Aorta (tissue), 5 donors: ENCODE measurements around the gene GALNT11. TPM values are rescaled to one million over a fixed set of nuclear protein-coding genes. Genes with fewer than 3 reads are reported as not detected.
"Not testable (repeated sequence)": the region's sequence is repeated elsewhere in the genome, so short reads cannot be mapped to it uniquely, and the experiment has no call there.

Experiments
- ATAC-seq: fragments of 200-7000 bp; cut with Tn5 transposase; one replicate; pipeline ENCODE4 v1.9.1; 2022; ENCODE audit warnings: moderate library complexity; ENCODE audit not compliant: low FRiP score
- DNase-seq, 2 donors: peaks; one replicate each; pipeline ENCODE4 v3.0.0-alpha.2; 2020
- H3K27ac ChIP-seq, 2 donors: one replicate each; pipeline ENCODE4 v1.5.1; 2013; ENCODE audit warnings: low read length in 2 of 2, mild to moderate bottlenecking in 2 of 2, moderate library complexity in 2 of 2, control low read depth in 1 of 2, inconsistent platforms in 1 of 2, low read depth in 1 of 2
- H3K27me3 ChIP-seq, 2 donors: one replicate each; pipeline ENCODE4 v1.6.1; 2013; ENCODE audit warnings: control low read depth in 1 of 2, low read length in 1 of 2, mild to moderate bottlenecking in 1 of 2, moderate library complexity in 1 of 2; ENCODE audit not compliant: insufficient read depth in 2 of 2, control insufficient read depth in 1 of 2
- H3K36me3 ChIP-seq, 2 donors: one replicate each; pipeline ENCODE4 v1.6.1; 2013; ENCODE audit warnings: control low read depth in 1 of 2, low read length in 1 of 2, mild to moderate bottlenecking in 1 of 2; ENCODE audit not compliant: insufficient read depth in 2 of 2, control insufficient read depth in 1 of 2
- H3K4me1 ChIP-seq, 2 donors: one replicate each; pipeline ENCODE4 v1.6.1; 2013; ENCODE audit warnings: low read length in 2 of 2, control low read depth in 1 of 2, mild to moderate bottlenecking in 1 of 2, moderate library complexity in 1 of 2; ENCODE audit not compliant: insufficient read depth in 2 of 2, control insufficient read depth in 1 of 2
- H3K4me3 ChIP-seq, 2 donors: one replicate each; pipeline ENCODE4 v1.5.1; 2013; ENCODE audit warnings: low read length in 2 of 2, control low read depth in 1 of 2, mild to moderate bottlenecking in 1 of 2
- H3K9me3 ChIP-seq: one replicate; pipeline ENCODE4 v1.6.1; 2013; ENCODE audit warnings: mild to moderate bottlenecking, low read length; ENCODE audit not compliant: control insufficient read depth
- WGBS, 2 donors: extraction: QIAGEN DNeasy Blood & Tissue Kit; methylation state at CpG; one replicate each; pipeline ENCODE4 v1.1.7; 2013; 5-methylcytosine and 5-hydroxymethylcytosine counted together
- intact Hi-C, 2 donors: fragments of 100-400 bp; cut with DNase I; formaldehyde crosslinking; loops; one replicate each; pipeline versions ENCODE4 v1.14.2 to v1.15.0; 2022
- polyA plus RNA-seq, 2 donors: library from polyadenylated mRNA; stranded (reverse); fragments of 200-250 nt; gene quantifications; one replicate each; pipeline ENCODE4 v1.2.3, GENCODE V29; 2013
- total RNA-seq, 2 donors: library from RNA; stranded (reverse); fragmentation: NEBNext Ultra II Directional; extraction: Animal tissue kit (Norgen Biotek cat#: 25700); gene quantifications; one replicate each; pipeline ENCODE4 v1.2.1, GENCODE V29; 2021
- donor health status: healthy with polysubstance abuse.
- donor health status: Bipolar disorder and iron deficiency.
- donor health status: DM: no; HTN: no; CAD: no.
- donor health status: DM: no; HTN: no; CAD: no.
- donor health status: DM: yes; HTN: yes; CAD: no.

GALNT11 gene
- total and polyA plus RNA-seq, 4 donors = 20.5 to 45.8 (median 24.6) TPM

DNA sequence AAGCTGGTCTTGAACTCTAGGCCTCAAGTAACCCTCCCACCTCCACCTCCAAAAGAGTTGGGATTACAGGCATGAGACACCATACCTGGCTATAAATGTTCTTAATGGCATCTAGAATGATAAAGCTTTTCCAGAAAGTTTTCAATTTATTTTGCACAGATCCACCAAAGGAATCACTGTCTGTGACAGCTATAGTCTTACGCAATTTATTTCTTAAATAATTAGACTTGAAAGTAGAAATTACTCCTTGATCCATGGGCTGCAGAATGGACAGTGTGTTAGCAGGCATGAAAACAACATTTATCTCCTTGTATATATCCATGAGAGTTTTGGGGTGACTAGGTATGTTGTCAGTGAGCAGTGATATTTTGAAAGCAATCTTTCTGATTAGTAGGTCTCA lies 33.8 kb downstream of the GALNT11 start:
- Histone ChIP-seq H3K27ac (no peak overlapping the region), H3K36me3 (no peaks in the 10 kb centered on the region), H3K4me3 (no peak overlapping the region), H3K27me3 (no peaks in the 10 kb centered on the region), H3K4me1 (peaks cover 0 to 2% of the 10 kb centered on the region in 2 donors), H3K9me3 (no peaks in the 10 kb centered on the region)
- no peak for DNase-seq
- WGBS, 2 donors = 97 to 100% methylated on average over 1 of the region's 1 CpG
- intact Hi-C loops = no loop called here
- no peak for ATAC-seq

DNA sequence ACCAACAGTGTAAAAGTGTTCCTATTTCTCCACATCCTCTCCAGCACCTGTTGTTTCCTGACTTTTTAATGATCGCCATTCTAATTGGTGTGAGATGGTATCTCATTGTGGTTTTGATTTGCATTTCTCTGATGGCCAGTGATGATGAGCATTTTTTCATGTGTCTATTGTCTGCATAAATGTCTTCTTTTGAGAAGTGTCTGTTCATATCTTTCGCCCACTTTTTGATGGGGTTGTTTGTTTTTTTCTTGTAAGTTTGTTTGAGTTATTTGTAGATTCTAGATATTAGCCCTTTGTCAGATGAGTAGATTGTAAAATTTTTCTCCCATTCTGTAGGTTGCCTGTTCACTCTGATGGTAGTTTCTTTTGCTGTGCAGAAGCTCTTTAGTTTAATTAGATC lies 35.6 kb downstream of the GALNT11 start:
- H3K36me3 ChIP-seq, H3K27ac ChIP-seq, intact Hi-C loops, H3K27me3 ChIP-seq, ATAC-seq, H3K4me3 ChIP-seq, H3K9me3 ChIP-seq, DNase-seq, H3K4me1 ChIP-seq: not testable (repeated sequence)
- 98 to 100% methylated on average over 1 of the region's 2 CpGs for WGBS, 2 donors

- H3K4me3 ChIP-seq, H3K27me3 ChIP-seq, H3K36me3 ChIP-seq, ATAC-seq, DNase-seq, H3K4me1 ChIP-seq, intact Hi-C loops, H3K9me3 ChIP-seq, H3K27ac ChIP-seq: not testable (repeated sequence)
- WGBS, 2 donors = 92 to 97% methylated on average over 3 of the region's 3 CpGs
These were observed 37.7 kb downstream of the GALNT11 start for GRCh38 chr7:152063192-152063591.

- ATAC-seq, H3K27ac ChIP-seq, H3K36me3 ChIP-seq, DNase-seq, H3K4me1 ChIP-seq, H3K4me3 ChIP-seq, H3K9me3 ChIP-seq, intact Hi-C loops, H3K27me3 ChIP-seq: not testable (repeated sequence)
- 99 to 100% methylated on average over 3 of the region's 3 CpGs for WGBS, 2 donors
These were observed 38.3 kb downstream of the GALNT11 start for GRCh38 chr7:152063821-152064220.

GRCh38 chr7:152065800-152066344 lies 40.4 kb downstream of the GALNT11 start:
- intact Hi-C loops, H3K27me3 ChIP-seq, H3K9me3 ChIP-seq, H3K36me3 ChIP-seq, H3K4me3 ChIP-seq, DNase-seq, H3K4me1 ChIP-seq, H3K27ac ChIP-seq, ATAC-seq: not testable (repeated sequence)
- 94 to 95% methylated on average over 6 to 10 of the region's 10 CpGs for WGBS, 2 donors

GRCh38 chr7:152072421-152072820 lies 46.9 kb downstream of the GALNT11 start:
- Histone ChIP-seq H3K27me3 (no peaks in the 10 kb centered on the region), H3K36me3 (no peaks in the 10 kb centered on the region), H3K4me1 (peaks cover 0 to 2% of the 10 kb centered on the region in 2 donors), H3K4me3 (no peak overlapping the region), H3K9me3 (no peaks in the 10 kb centered on the region), H3K27ac (no peak overlapping the region)
- no peak for DNase-seq
- no peak for ATAC-seq
- WGBS, 2 donors = 88 to 91% methylated on average over 4 of the region's 4 CpGs
- intact Hi-C loops = no loop called here

- ATAC-seq = no peak
- Histone ChIP-seq H3K27ac (no peak overlapping the region), H3K4me3 (no peak overlapping the region), H3K9me3 (no peaks in the 10 kb centered on the region), H3K36me3 (no peaks in the 10 kb centered on the region), H3K4me1 (peaks cover 2% of the 10 kb centered on the region in 2 donors), H3K27me3 (no peaks in the 10 kb centered on the region)
- WGBS, 2 donors = 83 to 84% methylated on average over 2 of the region's 2 CpGs
- intact Hi-C loops = no loop called here
- DNase-seq = no peak
These were observed 47.9 kb downstream of the GALNT11 start for GRCh38 chr7:152073352-152073751.

DNA sequence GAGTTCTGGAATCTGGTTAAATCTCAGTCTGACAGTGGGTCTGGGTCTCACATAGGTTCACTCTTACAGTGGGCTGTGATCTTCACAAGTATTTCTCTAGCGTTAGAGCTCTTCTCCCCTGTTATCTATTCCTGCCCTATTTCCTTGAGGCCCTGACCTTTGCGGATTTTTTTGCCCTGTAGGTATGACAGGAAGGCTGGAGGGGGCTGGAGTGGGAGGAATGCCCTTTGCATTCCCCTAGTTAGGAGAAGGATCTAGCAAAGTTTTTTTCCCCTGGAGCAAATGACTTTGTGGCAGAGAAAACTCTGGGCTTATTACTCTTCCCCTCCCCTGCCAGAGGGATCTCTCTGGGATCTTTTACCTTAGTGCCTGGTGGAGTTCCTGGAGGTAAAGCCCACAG lies 49.2 kb downstream of the GALNT11 start:
- 70 to 79% methylated on average over 2 of the region's 2 CpGs for WGBS, 2 donors
- intact Hi-C loops = no loop called here

GRCh38 chr7:152075379-152075778 lies 49.9 kb downstream of the GALNT11 start:
- DNase-seq = not testable (repeated sequence)

More for the DNA sequence above, 49.2 kb downstream of the GALNT11 start:
- DNase-seq (no peak), ATAC-seq (no peak)
- Histone ChIP-seq H3K27ac (no peak overlapping the region), H3K9me3 (no peaks in the 10 kb centered on the region), H3K4me1 (peaks cover 2% of the 10 kb centered on the region in 2 donors), H3K27me3 (no peaks in the 10 kb centered on the region), H3K36me3 (no peaks in the 10 kb centered on the region), H3K4me3 (no peak overlapping the region)

More at GRCh38 chr7:152075379-152075778, 49.9 kb downstream of the GALNT11 start:
- ATAC-seq, H3K27ac ChIP-seq, H3K4me3 ChIP-seq, H3K9me3 ChIP-seq, intact Hi-C loops, H3K36me3 ChIP-seq, H3K4me1 ChIP-seq, H3K27me3 ChIP-seq: not testable (repeated sequence)
- 94 to 97% methylated on average over 14 of the region's 14 CpGs for WGBS, 2 donors
